ENCODE data around the gene P2RX1.

P2RX1 gene

GRCh38 chr17:3892095-3892998 is 23.9 kb downstream of the P2RX1 start:
- Histone ChIP-seq H3K36me3 (ENCODE audit: control insufficient read depth, insufficient read depth, low read length) (no peaks in the 10 kb centered on the region), H3K27me3 (ENCODE audit: control insufficient read depth, insufficient read depth, low read length) (peaks cover 20% of the 10 kb centered on the region), H3K4me3 (ENCODE audit: low read depth, low read length) (peak overlapping the region; percentile 83), H3K9ac (ENCODE audit: low read length) (peak overlapping the region; percentile 54), H3K9me3 (ENCODE audit: control insufficient read depth, insufficient read depth, low read depth, low read length) (no peaks in the 10 kb centered on the region), H3K4me1 (ENCODE audit: control insufficient read depth, insufficient read depth, low read length) (peaks cover 56% of the 10 kb centered on the region), H3K27ac (ENCODE audit: low read depth, low read length) (no peak overlapping the region)

- Histone ChIP-seq H3K4me1 (ENCODE audit: control insufficient read depth, insufficient read depth, low read length) (peaks cover 60% of the 10 kb centered on the region), H3K4me3 (ENCODE audit: low read depth, low read length) (peak overlapping the region; percentile 83), H3K27me3 (ENCODE audit: control insufficient read depth, insufficient read depth, low read length) (peaks cover 20% of the 10 kb centered on the region), H3K36me3 (ENCODE audit: control insufficient read depth, insufficient read depth, low read length) (no peaks in the 10 kb centered on the region), H3K9ac (ENCODE audit: low read length) (no peak overlapping the region), H3K27ac (ENCODE audit: low read depth, low read length) (no peak overlapping the region), H3K9me3 (ENCODE audit: control insufficient read depth, insufficient read depth, low read depth, low read length) (no peaks in the 10 kb centered on the region)
Measured at GRCh38 chr17:3891626-3892094, 24.6 kb downstream of the P2RX1 start.

- peaks cover 20% of the 10 kb centered on the region for H3K27me3 ChIP-seq (ENCODE audit: control insufficient read depth, insufficient read depth, low read length)
- H3K4me3 ChIP-seq (ENCODE audit: low read depth, low read length) = no peak overlapping the region
- H3K9ac ChIP-seq (ENCODE audit: low read length) = no peak overlapping the region
- H3K27ac ChIP-seq (ENCODE audit: low read depth, low read length) = no peak overlapping the region
- H3K4me1 ChIP-seq (ENCODE audit: control insufficient read depth, insufficient read depth, low read length) = peaks cover 60% of the 10 kb centered on the region
- no peaks in the 10 kb centered on the region for H3K36me3 ChIP-seq (ENCODE audit: control insufficient read depth, insufficient read depth, low read length)
- no peaks in the 10 kb centered on the region for H3K9me3 ChIP-seq (ENCODE audit: control insufficient read depth, insufficient read depth, low read depth, low read length)
Measured at GRCh38 chr17:3890878-3891219, 25.4 kb downstream of the P2RX1 start.

- Histone ChIP-seq H3K36me3 (ENCODE audit: control insufficient read depth, insufficient read depth, low read length) (peaks cover under 1% of the 10 kb centered on the region; the same call in 1 of the 2 replicates), H3K27ac (ENCODE audit: low read depth, low read length) (no peak overlapping the region), H3K27me3 (ENCODE audit: control insufficient read depth, insufficient read depth, low read length) (peaks cover 20% of the 10 kb centered on the region), H3K4me1 (ENCODE audit: control insufficient read depth, insufficient read depth, low read length) (peaks cover 60% of the 10 kb centered on the region), H3K9me3 (ENCODE audit: control insufficient read depth, insufficient read depth, low read depth, low read length) (no peaks in the 10 kb centered on the region), H3K4me3 (ENCODE audit: low read depth, low read length) (no peak overlapping the region), H3K9ac (ENCODE audit: low read length) (no peak overlapping the region)
Measured at GRCh38 chr17:3890082-3890877, 26.0 kb downstream of the P2RX1 start.

GRCh38 chr17:3889325-3890012 is 26.8 kb downstream of the P2RX1 start:
- H3K4me1 ChIP-seq (ENCODE audit: control insufficient read depth, insufficient read depth, low read length) = peaks cover 57% of the 10 kb centered on the region
- no peaks in the 10 kb centered on the region for H3K9me3 ChIP-seq (ENCODE audit: control insufficient read depth, insufficient read depth, low read depth, low read length)
- H3K36me3 ChIP-seq (ENCODE audit: control insufficient read depth, insufficient read depth, low read length) = peaks cover 3% of the 10 kb centered on the region; the same call in 1 of the 2 replicates
- H3K27ac ChIP-seq (ENCODE audit: low read depth, low read length) = no peak overlapping the region
- peaks cover 20% of the 10 kb centered on the region for H3K27me3 ChIP-seq (ENCODE audit: control insufficient read depth, insufficient read depth, low read length)
- H3K4me3 ChIP-seq (ENCODE audit: low read depth, low read length) = no peak overlapping the region
- H3K9ac ChIP-seq (ENCODE audit: low read length) = no peak overlapping the region

GRCh38 chr17:3888343-3889171 is 27.7 kb downstream of the P2RX1 start:
- Histone ChIP-seq H3K4me3 (ENCODE audit: low read depth, low read length) (no peak overlapping the region), H3K27me3 (ENCODE audit: control insufficient read depth, insufficient read depth, low read length) (peaks cover 15% of the 10 kb centered on the region), H3K9ac (ENCODE audit: low read length) (peak overlapping the region; percentile 1), H3K9me3 (ENCODE audit: control insufficient read depth, insufficient read depth, low read depth, low read length) (no peaks in the 10 kb centered on the region), H3K27ac (ENCODE audit: low read depth, low read length) (no peak overlapping the region), H3K4me1 (ENCODE audit: control insufficient read depth, insufficient read depth, low read length) (peaks cover 52% of the 10 kb centered on the region), H3K36me3 (ENCODE audit: control insufficient read depth, insufficient read depth, low read length) (peaks cover 3% of the 10 kb centered on the region; the same call in 1 of the 2 replicates)

GRCh38 chr17:3887804-3888203 is 28.5 kb downstream of the P2RX1 start:
- Histone ChIP-seq H3K9me3 (ENCODE audit: control insufficient read depth, insufficient read depth, low read depth, low read length) (no peaks in the 10 kb centered on the region), H3K4me3 (ENCODE audit: low read depth, low read length) (no peak overlapping the region), H3K27ac (ENCODE audit: low read depth, low read length) (no peak overlapping the region), H3K4me1 (ENCODE audit: control insufficient read depth, insufficient read depth, low read length) (peaks cover 49% of the 10 kb centered on the region), H3K27me3 (ENCODE audit: control insufficient read depth, insufficient read depth, low read length) (peaks cover 15% of the 10 kb centered on the region), H3K9ac (ENCODE audit: low read length) (no peak overlapping the region), H3K36me3 (ENCODE audit: control insufficient read depth, insufficient read depth, low read length) (peaks cover 3% of the 10 kb centered on the region; the same call in 1 of the 2 replicates)

- Histone ChIP-seq H3K9ac (ENCODE audit: low read length) (no peak overlapping the region), H3K4me1 (ENCODE audit: control insufficient read depth, insufficient read depth, low read length) (peaks cover 49% of the 10 kb centered on the region), H3K4me3 (ENCODE audit: low read depth, low read length) (no peak overlapping the region), H3K36me3 (ENCODE audit: control insufficient read depth, insufficient read depth, low read length) (peaks cover 3% of the 10 kb centered on the region; the same call in 1 of the 2 replicates), H3K27me3 (ENCODE audit: control insufficient read depth, insufficient read depth, low read length) (peaks cover 15% of the 10 kb centered on the region), H3K27ac (ENCODE audit: low read depth, low read length) (no peak overlapping the region), H3K9me3 (ENCODE audit: control insufficient read depth, insufficient read depth, low read depth, low read length) (no peaks in the 10 kb centered on the region)
Measured at GRCh38 chr17:3887394-3887793, 28.9 kb downstream of the P2RX1 start.

GRCh38 chr17:3886776-3887175 is 29.5 kb downstream of the P2RX1 start:
- Histone ChIP-seq H3K9ac (ENCODE audit: low read length) (no peak overlapping the region), H3K36me3 (ENCODE audit: control insufficient read depth, insufficient read depth, low read length) (peaks cover 6% of the 10 kb centered on the region; the same call in 1 of the 2 replicates), H3K4me3 (ENCODE audit: low read depth, low read length) (no peak overlapping the region), H3K27ac (ENCODE audit: low read depth, low read length) (no peak overlapping the region), H3K4me1 (ENCODE audit: control insufficient read depth, insufficient read depth, low read length) (peaks cover 45% of the 10 kb centered on the region), H3K9me3 (ENCODE audit: control insufficient read depth, insufficient read depth, low read depth, low read length) (no peaks in the 10 kb centered on the region), H3K27me3 (ENCODE audit: control insufficient read depth, insufficient read depth, low read length) (peaks cover 10% of the 10 kb centered on the region; the same call in 1 of the 2 replicates)

- H3K9me3 ChIP-seq (ENCODE audit: control insufficient read depth, insufficient read depth, low read depth, low read length) = no peaks in the 10 kb centered on the region
- peaks cover 38% of the 10 kb centered on the region for H3K4me1 ChIP-seq (ENCODE audit: control insufficient read depth, insufficient read depth, low read length)
- no peak overlapping the region for H3K27ac ChIP-seq (ENCODE audit: low read depth, low read length)
- peaks cover 6% of the 10 kb centered on the region; the same call in 1 of the 2 replicates for H3K36me3 ChIP-seq (ENCODE audit: control insufficient read depth, insufficient read depth, low read length)
- peaks cover 2% of the 10 kb centered on the region; the same call in 1 of the 2 replicates for H3K27me3 ChIP-seq (ENCODE audit: control insufficient read depth, insufficient read depth, low read length)
- no peak overlapping the region for H3K9ac ChIP-seq (ENCODE audit: low read length)
- no peak overlapping the region for H3K4me3 ChIP-seq (ENCODE audit: low read depth, low read length)
Measured at GRCh38 chr17:3885970-3886369, 30.3 kb downstream of the P2RX1 start.

Measured in HUES6 (cell line).